Type B pancreatic cell (in vitro differentiated cells): ENCODE results near the gene ENTPD6. TPM values are rescaled to one million over a fixed set of nuclear protein-coding genes. Genes with fewer than 3 reads are reported as not detected.

Source experiments
- DNase-seq: peaks from one replicate; pipeline ENCODE4 v3.0.0; 2021; ENCODE audit warnings: mixed read lengths; ENCODE audit not compliant: unreplicated experiment; ENCODE audit errors: extremely low spot score
- H3K27ac Mint-ChIP-seq: 2 replicates; pipeline ENCODE4 v1.8.0; 2021; ENCODE audit warnings: mild to moderate bottlenecking, mixed read lengths
- H3K27me3 Mint-ChIP-seq: 2 replicates; pipeline ENCODE4 v1.8.0; 2021; ENCODE audit warnings: mixed read lengths
- H3K36me3 Mint-ChIP-seq: 2 replicates; pipeline ENCODE4 v1.8.0; 2021; ENCODE audit warnings: mixed read lengths
- H3K4me1 Mint-ChIP-seq: one replicate; pipeline ENCODE4 v1.8.0; 2021; ENCODE audit warnings: mixed read lengths; ENCODE audit not compliant: unreplicated experiment
- H3K4me3 Mint-ChIP-seq: 2 replicates; pipeline ENCODE4 v1.8.0; 2021; ENCODE audit warnings: mild to moderate bottlenecking, mixed read lengths
- H3K9me3 Mint-ChIP-seq: 2 replicates; pipeline ENCODE4 v1.8.0; 2021; ENCODE audit warnings: mixed read lengths
- total RNA-seq: library from RNA; stranded (reverse); gene quantifications from 2 replicates; pipeline ENCODE4 v1.2.1, GENCODE V29; 2021; ENCODE audit warnings: low replicate concordance
- TF ChIP-seq, protein P1 (sequence below): fragments of 200-600 bp; sonication (generic); conservative IDR thresholded peaks from 2 replicates; pipeline ENCODE4 v1.5.0; 2021; ENCODE audit warnings: antibody characterized with exemption, mild to moderate bottlenecking

ENTPD6 gene
- total RNA-seq, 1 donor from 2014 or later: 64.1 TPM

DNA sequence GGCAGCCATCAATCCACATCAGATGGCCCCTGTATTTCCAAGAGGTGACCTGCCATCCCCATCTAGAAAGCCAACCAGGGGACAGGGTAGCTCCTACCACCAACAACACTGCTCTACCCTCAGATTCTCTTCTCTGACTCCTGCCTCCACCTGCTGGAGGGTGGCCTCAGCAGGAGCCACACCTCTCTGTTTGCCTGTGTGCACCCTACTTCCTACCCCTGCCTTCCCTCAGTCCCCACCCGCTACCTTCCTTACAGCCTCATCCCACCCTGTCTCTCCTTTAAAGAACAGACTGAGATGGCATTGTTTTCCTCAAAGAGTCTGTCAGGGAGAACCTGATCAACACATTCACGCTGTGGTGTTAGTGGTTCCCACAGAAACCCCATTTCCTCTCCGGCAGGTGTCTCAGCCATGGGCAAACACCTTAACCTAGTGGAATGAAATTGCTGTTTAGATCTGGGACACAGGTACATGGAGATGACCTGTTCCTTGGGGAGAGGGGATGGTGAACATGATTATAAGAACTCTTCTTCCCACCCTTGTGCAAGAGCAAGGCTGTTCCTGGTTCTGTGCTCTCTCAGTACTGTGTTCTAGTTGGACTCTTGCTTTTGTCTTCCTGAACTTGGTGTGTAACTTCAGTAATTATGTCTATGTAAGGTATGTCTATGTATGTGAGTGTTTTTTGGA, 1.8 kb downstream of the ENTPD6 start:
- DNase-seq: no peak
- Mint-ChIP-seq H3K4me3 (peak overlapping the region; percentile 98), H3K27me3 (no peaks in the 10 kb centered on the region), H3K9me3 (no peaks in the 10 kb centered on the region), H3K4me1 (peaks cover 41% of the 10 kb centered on the region), H3K27ac (peak overlapping the region; percentile 87), H3K36me3 (peaks cover 7% of the 10 kb centered on the region)
- TF ChIP-seq, protein P1, sequence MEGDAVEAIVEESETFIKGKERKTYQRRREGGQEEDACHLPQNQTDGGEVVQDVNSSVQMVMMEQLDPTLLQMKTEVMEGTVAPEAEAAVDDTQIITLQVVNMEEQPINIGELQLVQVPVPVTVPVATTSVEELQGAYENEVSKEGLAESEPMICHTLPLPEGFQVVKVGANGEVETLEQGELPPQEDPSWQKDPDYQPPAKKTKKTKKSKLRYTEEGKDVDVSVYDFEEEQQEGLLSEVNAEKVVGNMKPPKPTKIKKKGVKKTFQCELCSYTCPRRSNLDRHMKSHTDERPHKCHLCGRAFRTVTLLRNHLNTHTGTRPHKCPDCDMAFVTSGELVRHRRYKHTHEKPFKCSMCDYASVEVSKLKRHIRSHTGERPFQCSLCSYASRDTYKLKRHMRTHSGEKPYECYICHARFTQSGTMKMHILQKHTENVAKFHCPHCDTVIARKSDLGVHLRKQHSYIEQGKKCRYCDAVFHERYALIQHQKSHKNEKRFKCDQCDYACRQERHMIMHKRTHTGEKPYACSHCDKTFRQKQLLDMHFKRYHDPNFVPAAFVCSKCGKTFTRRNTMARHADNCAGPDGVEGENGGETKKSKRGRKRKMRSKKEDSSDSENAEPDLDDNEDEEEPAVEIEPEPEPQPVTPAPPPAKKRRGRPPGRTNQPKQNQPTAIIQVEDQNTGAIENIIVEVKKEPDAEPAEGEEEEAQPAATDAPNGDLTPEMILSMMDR: no peak

DNA sequence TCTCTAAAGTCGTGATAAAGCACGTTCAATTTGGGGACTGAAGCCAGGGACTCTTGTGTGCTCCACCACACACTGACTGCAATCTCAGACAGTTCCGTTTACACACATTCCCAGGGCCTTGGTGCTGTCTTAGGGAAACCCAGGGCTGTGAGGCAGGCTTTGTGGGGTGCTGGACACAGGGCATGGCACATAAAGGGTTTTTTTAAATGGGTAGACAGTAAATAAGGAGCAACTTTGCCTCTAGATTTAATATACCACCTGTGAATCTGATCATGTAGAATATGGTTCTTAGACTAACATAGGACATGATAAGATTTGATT, 2.3 kb downstream of the ENTPD6 start:
- no peak for DNase-seq
- H3K36me3 Mint-ChIP-seq: peaks cover 7% of the 10 kb centered on the region
- H3K27me3 Mint-ChIP-seq: no peaks in the 10 kb centered on the region
- H3K9me3 Mint-ChIP-seq: no peaks in the 10 kb centered on the region
- peak overlapping the region; percentile 98 for H3K4me3 Mint-ChIP-seq
- H3K27ac Mint-ChIP-seq: no peak overlapping the region
- TF ChIP-seq, protein P1: no peak
- peaks cover 41% of the 10 kb centered on the region for H3K4me1 Mint-ChIP-seq

DNA sequence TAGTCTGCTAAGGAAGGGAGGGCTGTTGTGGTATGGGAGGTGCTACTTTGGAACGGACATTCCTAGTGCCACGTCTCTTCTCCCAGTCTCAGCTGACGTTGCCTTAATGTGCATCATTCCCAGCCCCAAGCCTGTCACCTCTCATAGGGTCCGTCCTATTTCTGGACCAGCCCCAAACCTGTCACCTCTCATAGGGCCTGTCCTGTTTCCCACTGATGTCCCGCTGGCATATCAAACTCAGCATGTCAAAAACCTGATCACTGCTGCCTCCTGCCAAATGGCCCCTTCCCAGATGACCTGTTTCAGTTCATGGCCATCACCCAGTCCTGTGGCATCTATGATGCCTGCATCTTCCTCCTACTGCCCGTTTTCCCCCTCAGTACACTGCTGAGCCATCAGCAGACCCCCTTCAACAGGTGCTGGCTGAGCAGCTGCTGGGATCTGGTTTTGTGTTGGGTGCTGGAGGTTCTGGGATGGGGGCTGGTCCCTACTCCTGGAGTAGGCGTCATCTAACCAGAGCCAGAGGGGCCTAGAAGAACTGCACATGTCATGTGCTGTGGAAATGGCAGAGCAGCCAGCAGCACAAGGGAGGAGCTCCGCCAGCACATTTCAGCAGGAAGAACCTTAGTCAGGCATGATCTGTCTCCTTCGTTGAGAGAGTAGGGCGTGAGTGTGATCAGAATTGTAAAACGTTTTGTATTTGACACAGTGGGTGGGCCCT, 3.3 kb downstream of the ENTPD6 start:
- Mint-ChIP-seq H3K27ac (peak overlapping the region; percentile 29), H3K4me3 (peak overlapping the region; percentile 19), H3K27me3 (no peaks in the 10 kb centered on the region), H3K9me3 (no peaks in the 10 kb centered on the region), H3K4me1 (peaks cover 41% of the 10 kb centered on the region), H3K36me3 (peaks cover 7% of the 10 kb centered on the region)
- DNase-seq: no peak
- TF ChIP-seq, protein P1: no peak

DNA sequence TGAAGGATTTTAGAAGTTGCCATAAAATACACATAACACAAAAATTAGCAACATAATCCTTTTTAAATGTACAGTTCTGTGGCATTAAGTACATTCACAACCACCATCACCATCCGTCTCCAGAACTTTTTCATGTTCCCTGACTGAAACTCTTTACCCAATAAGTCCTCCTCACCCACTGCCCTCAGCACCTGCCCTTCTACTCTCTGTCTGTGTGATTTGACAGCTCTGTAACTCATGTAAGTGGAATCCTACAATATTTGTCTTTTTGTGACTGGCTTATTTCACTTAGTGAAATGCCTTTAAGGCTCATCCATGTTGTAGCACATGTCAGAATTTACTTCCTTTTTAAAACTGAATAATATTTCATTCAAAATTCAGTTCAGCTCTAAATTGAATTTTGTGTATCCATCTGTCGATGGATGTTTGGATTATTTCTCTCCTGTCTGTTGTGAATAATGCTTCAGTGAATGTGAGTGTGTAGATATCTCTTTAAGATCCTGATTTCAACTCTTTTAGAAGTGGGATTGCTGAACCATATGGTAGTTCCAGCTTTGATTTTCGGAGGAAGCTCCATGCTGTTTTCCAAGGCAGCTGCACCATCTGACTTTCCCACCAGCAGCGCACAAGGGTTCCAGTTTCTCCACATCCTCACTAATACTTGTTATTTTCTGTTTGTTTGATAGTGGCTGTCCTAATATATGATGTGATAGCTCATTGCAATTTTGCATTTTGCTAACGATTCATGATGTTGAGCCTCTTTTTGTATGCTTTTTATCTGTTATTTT, 4.2 kb downstream of the ENTPD6 start:
- DNase-seq: no peak
- no peaks in the 10 kb centered on the region for H3K9me3 Mint-ChIP-seq
- H3K27me3 Mint-ChIP-seq: no peaks in the 10 kb centered on the region
- TF ChIP-seq, protein P1: no peak
- H3K4me3 Mint-ChIP-seq: peak overlapping the region; percentile 62
- H3K4me1 Mint-ChIP-seq: peaks cover 43% of the 10 kb centered on the region
- peak overlapping the region; percentile 29 for H3K27ac Mint-ChIP-seq
- peaks cover 7% of the 10 kb centered on the region for H3K36me3 Mint-ChIP-seq

DNA sequence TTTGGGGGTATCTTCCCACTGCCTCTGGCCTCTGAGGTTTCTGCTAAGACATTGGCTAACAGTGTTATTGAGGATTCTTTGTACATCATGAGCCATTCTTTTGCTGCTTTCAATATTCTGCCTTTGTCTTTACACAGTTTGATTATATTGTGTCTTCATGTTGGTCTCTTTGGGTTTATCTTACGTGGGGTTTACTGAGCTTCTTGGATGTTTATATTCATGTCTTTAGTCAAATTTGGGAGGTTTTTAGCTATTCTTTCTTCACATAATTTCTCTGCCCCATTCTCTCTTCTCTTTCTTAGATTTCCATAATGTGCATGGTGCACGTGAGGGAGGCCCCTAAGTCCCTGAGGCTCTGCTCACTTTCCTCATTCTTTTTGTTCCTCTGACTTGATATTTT, 7.6 kb downstream of the ENTPD6 start:
- Mint-ChIP-seq H3K27ac (no peak overlapping the region), H3K9me3 (no peaks in the 10 kb centered on the region), H3K36me3 (peaks cover 4% of the 10 kb centered on the region), H3K4me1 (peaks cover 31% of the 10 kb centered on the region), H3K27me3 (no peaks in the 10 kb centered on the region), H3K4me3 (no peak overlapping the region)
- DNase-seq: no peak
- TF ChIP-seq, protein P1: no peak
